HL-60/S4 treated with phorbol 12-myristate 13-acetate at 8.2 ng/mL for 4 days and 3 days (cell line): Measurements from ENCODE around the gene SELENOK.
"Not testable (repeated sequence)": the region's sequence is repeated elsewhere in the genome, so short reads cannot be mapped to it uniquely, and the experiment has no call there.

ENCODE experiments used
- in situ Hi-C: fragments of 300-500 bp; cut with MboI; formaldehyde crosslinking; loops from 2 replicates; pipeline ENCODE4 v1.15.0; 2022; ENCODE audit warnings: low sequenced_read_pairs

SELENOK gene

DNA sequence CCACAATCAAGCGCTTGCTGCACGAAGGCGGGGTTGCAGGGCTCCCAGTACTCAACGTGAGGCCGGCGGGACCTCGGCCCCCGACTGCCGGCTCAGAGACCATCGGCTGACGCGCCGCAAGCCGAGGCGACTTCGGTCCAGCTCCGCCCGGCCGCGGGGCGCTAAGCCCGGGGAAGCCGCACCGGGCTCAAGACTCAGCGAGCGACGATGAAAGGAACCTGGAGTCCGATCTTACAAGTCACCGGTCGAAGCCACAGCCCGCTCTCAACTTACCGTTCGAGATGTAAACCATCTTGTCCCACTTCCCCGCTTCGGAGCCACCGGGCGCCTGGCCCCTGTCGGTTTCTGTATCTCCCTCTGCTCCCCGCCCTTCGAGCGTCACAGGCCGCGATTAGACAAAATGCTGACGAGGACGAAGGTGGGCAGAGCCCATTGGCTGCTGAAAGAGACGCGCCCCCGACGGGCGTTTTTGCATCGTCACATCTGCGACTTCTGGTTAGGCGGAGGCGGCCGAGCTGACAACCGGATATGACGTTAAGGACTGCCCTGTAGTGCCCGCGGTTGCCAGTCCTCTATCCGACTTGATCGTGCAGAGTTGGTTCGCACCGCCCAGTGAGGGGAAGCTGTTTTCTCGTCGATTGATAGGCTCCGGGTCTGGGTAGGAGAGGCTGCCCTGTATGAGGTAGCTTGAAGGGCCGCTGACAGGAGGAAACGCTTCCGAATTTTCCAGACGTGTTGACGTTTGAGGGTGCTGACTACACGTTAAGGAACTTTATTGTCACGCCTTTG lies at the start of gene SELENOK:
Gene SELENOK, minus strand, starts transcription at position 363 of the 789 bp plus-strand sequence.
- in situ Hi-C loops, result no loop called here

DNA sequence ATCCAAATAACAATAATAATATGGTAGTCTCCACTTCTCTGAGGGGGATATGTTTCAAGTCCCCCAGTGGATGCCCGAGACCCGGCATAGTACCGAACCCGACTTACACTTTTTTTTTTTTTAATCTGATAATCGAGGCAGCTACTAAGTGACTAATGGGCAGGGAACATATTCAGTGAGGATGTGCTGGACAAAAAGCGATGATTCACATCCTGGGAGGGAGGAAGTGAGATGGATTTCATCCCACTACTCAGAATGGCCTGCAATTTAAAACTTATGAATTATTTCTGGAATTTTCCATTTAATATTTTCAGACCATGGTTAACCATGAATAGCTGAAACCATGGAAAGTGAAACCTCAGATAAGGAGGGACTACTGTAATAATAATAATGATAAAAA lies 49.5 kb upstream of the SELENOK start:
- in situ Hi-C loops, result no loop called here

DNA sequence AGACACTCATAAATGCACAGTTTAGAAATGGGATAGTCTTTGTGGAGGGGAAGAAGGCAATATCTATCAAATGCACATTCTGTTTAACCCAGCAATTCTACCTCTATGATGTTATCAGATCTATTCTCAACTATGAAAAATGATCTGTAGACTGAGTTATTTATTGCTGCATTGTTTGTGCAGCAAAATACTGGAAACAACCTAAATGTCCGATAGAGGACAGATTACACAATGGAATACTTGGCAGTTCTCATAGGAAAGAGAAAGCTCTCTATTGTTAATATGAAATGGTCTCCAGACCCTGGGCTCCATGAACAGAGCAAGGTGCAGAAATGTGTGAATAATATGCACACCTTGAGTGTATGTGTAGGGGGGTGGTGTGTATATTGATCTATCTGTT lies 49.0 kb upstream of the SELENOK start:
- in situ Hi-C loops, result no loop called here

DNA sequence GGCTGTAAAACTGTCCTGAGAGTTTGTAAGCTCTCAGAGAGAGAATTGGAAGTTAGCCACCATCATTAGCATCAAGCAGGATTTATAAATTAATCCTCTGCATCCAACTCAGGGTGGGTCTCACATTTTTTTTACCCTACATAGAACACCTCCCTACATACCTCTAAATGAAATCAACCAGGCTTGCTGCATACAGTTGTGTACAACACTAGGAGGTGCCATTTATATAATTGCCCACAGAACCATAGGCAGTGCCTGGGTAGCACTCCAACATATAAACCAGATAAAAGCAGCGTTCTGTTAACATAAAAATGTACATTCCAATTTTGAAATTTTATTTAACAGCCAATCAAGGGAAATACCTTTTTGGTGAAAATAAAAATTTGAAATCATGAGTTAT lies 48.2 kb upstream of the SELENOK start:
- in situ Hi-C loops, result no loop called here

DNA sequence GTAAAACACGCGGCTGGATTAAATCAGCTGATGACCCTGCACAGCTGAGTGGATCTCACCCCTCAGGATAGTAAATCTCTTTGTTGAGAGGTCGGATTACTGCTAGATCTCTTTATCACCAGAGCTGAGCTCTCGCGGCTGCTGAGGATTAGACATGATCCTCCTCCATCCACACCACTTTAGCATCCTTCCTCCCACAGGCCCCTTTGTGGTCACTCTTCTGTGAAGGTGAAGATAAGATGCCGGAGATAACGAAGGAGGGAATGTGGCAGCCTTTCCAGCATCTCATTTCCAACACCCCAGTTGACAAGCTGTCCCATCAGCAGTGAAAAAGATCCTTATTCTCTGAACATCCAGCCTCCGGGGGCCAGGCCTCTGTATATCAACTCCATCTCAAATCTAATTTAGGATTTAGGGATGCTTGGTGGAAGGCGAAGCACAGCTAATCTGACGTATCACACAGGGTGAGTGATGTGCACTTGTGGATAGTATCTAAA lies 47.5 kb upstream of the SELENOK start:
- in situ Hi-C loops, result no loop called here

DNA sequence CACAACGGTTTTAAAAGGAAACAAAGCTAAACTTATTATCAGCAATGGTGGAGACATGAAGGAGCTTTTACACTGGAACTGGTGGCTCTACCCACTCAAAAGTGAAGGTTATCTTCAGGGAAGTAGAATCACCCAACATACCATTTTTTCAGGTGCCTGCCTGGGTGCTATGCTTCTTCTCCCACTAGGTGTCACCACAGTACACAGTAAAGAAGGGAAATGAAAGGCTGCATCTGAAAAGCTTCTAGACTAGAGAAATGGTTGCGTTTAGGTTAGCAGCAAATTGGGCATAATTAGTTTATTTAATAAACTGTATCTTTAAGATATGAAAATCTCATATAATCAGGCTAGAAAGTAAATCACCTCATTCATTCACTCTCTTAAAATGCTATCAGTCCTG lies 47.0 kb upstream of the SELENOK start:
- in situ Hi-C loops, result no loop called here

DNA sequence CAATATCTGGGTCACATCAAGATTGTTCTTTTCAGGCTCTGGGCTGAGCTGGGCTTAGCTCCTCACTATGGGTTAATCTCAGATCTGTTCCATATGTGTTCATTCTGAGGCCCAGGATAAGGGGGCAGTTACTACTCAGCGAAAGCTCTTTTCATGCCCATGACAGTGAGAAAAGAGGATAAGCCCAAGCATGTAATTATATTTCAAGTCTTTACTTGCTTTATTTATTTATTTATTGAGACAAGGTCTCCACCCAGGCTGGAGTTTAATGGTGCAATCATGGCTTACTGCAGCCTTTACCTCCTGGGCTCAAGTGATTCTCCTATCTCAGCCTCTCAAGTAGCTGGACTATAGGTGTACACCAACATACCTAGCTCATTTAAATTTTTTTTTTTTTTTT lies 44.7 kb upstream of the SELENOK start:
- in situ Hi-C loops, result no loop called here

DNA sequence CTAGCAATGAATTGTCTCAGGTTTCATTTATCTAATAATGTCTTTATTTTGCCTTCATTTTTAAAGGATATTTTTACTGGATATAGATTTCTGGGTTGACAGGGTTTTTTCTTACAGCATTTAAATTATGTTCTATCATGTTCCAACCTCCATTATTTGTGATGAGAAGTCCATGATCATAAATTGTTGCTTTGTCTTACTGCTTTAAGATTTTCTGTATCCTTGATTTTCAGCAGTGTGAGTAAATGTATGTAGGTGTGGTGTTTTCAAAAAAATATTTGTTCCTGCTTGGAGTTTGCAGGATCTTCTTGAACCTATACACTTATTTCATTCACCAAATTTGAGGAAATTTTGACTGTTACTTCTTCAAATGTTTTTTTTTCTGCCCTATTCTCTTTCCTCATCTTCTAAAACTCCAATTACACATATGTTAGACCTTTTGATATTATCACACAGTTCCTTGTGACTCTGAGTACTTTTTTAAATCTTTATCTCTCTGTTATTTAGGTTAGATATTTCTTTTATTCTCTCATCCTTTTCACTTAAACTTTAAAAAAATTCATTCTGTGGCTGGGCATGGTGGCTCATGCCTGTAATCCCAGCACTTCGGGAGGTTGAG lies 43.7 kb upstream of the SELENOK start:
- in situ Hi-C loops, result no loop called here

DNA sequence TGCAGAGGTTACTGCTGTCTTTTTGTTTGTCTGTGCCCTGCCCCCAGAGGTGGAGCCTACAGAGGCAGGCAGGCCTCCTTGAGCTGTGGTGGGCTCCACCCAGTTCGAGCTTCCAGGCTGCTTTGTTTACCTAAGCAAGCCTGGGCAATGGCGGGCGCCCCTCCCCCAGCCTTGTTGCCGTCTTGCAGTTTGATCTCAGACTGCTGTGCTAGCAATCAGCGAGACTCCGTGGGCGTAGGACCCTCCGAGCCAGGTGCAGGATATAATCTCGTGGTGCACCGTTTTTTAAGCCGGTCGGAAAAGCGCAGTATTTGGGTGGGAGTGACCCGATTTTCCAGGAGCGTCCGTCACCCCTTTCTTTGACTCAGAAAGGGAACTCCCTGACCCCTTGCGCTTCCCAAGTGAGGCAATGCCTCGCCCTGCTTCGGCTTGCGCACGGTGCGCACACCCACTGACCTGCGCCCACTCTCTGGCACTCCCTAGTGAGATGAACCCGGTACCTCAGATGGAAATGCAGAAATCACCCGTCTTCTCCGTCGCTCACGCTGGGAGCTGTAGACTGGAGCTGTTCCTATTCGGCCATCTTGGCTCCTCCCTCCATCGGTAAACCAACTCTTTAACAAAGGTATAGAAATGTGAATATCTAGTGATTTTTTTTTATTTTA lies 35.7 kb upstream of the SELENOK start:
- in situ Hi-C loops, result not testable (repeated sequence)

DNA sequence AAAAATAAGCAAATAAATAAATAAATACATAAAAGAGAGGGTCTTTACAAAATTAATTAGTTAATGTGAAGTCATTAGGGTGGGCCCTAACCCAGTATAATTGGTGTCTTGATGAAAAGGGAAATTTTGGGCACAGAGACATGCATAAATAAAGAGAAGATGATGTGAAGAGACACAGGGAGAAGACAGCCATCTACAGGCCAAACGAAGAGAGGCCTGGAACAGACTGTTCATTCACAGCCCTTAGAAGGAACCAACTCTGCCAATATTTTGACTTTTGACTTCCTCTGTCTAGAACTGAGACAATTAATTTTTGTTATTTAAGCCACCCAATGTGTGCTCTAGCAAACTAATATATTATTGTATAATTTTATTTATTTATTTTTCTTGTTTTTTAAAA lies 29.6 kb upstream of the SELENOK start:
- in situ Hi-C loops, result no loop called here

DNA sequence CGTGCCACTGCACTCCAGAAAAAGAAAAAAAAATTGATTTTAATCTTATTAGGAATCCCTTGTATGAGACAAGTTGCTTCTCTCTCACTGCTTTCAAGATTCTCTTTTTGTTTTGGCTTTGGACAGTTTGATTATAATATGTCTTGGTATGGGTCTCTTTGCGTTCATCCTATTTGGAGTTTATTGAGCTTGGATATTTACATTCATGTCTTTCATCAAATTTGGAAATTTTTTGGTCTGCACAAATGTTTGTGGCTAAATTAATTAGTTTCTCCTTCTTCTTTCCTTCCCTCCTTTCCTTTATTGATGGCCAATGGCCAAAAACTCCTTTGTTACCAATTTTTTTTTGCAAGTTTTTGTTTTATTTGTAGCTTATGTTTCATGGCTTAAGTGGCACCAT lies 28.1 kb upstream of the SELENOK start:
- in situ Hi-C loops, result no loop called here

DNA sequence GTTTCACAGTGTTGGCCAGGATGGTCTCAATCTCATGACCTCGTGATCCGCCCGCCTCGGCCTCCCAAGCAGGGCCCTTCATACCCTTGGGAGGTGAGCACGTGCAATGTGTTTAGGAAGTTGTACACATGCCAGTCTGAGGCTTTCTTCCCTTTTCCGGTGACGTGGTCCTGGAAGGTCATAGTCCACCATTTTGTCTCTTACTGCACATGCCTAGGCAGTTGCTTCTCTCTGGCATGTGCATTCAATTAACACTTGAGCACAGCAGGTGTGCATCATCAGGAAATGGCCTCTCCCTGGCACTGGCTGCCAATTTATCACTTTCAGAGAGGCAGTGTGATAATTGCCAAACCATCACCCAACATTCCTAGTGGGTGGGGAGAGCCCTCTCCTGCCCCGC lies 21.7 kb upstream of the SELENOK start:
- in situ Hi-C loops, result no loop called here

DNA sequence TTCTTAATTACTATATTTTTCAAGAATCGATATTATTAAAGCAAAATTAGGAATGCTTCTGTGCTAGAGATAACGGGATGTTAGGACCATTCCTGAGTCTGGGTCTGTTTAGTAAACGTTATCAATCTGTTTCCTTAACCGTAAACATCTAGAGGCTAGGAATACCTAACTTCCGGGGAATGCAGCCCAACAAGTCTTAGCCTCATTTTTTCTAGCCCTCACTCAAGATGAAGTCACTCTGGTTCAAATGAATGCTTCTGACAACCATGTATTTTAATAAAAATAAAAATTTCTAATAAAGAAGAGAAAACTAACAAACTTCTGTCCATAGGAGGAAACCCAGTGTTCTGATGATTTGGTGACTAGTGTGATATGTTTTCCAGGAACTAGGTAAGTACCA lies 11.1 kb upstream of the SELENOK start:
- in situ Hi-C loops, result no loop called here

DNA sequence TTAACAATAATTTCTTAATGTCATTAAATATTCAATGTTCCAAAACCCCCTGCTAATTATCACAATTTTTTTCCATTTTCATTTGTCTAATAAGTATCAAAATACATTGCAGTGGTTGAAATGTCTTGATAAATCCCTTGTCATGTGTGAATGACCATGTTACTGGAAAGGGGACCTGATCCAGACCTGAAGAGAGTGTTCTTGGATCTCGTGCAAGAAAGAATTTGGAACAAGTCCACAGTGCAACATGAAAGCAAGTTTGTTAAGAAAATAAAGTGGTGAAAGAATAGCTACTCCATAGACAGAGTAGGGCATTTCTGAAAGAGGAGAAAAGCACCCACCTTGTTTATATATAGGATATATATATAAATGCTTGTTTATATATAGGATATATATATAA lies 10.4 kb upstream of the SELENOK start:
- in situ Hi-C loops, result no loop called here

DNA sequence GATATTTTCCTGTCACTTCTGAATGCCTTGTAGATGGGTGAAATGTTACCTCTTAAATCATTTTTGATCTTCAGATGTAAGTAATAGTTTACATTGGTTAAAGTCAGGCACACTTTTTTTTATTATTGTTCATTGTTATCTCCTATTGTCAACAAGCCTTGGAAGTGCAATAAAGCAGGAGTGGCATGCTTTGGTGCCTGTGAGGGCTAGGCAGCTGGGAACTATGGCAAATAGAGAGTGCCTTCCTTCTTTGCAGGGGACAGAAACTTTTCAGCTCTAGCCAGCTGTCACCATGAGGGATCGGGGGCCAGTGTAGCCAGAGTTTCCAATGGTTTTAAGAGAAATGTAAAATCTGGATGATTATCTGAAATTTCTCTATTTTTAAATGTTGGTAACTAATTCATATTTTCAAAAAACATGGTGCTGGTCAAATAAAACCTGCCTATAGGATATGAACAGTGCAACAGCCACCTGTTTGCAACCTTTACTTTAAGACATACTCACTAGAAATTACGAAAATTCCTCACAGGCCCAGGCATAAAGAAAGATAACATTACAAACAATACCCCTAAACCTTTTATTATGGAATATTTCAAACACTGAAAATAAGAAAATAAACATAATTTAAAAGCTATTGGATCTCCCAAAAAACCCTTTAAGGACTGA lies 9.1 kb upstream of the SELENOK start:
- in situ Hi-C loops, result no loop called here

DNA sequence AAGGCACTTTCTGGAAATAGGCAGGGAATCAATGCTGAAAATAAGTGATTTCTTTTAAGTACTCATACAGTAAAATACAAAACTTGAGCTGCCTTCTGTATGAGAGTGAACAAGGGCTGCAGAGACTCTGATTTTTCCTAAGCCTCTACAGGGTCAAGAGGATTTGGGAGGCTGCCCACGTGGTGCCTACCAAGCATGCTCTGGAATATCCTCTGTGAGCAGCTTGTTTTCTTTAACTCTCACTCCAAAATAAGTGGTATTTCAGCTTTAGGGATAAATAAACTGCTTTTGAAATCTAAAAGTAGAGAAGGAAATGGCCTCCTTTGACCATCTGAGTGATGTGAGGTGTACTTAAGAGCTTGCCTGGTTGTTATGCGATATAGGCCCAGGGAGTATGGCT lies 8.1 kb upstream of the SELENOK start:
- in situ Hi-C loops, result no loop called here

DNA sequence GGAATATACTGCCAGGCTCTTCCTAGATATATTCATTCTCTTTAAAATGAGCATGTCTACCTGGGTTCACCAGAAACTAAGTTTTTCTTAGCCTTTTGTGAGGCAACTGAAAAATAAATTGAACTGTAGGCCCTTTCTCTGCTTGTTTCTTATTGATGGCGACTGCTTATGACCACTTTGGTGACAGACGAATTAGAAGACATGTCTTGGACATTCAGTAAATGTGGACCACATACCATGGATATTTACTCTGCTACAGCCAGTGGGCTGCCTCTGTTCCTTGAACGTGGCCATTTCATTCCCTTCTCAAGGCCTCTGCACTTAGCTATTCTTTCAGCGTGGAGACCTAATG lies 603 bp upstream of the SELENOK start:
- in situ Hi-C loops, result no loop called here

DNA sequence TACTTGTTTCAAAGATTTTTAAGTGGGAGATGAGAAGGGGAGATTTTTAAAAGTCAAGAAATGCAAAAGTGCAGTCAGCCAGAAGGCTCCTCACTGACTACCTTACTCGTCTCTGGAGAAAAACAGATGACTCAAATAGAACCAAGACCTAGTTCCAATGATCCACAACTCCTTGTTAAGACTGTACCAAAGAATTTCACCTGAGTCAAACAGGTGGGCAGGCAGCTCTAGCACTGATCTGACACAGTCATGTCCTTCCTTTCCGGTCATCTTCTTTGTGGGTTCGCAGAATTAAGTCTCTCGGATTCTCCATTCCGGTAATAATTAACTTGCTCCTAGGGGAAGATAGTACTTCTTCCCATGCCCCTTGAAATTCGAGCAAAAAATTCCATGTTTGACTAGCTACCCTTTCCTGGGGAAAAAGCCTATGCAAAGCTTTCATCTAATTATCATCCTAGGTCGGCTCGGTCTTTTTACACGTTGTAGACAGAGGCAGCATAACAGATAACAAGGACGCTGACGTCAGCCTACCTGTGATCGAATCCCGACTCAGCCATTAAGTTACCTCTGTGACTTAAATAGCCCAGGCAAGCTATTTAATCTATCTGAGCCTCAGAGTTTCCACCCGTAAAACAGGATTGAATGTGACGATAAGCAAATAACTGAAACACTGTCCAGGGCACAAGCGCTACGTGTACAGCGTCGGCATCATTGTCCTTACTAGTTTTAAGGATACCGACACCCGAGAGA lies 758 bp downstream of the SELENOK start:
- in situ Hi-C loops, result no loop called here

DNA sequence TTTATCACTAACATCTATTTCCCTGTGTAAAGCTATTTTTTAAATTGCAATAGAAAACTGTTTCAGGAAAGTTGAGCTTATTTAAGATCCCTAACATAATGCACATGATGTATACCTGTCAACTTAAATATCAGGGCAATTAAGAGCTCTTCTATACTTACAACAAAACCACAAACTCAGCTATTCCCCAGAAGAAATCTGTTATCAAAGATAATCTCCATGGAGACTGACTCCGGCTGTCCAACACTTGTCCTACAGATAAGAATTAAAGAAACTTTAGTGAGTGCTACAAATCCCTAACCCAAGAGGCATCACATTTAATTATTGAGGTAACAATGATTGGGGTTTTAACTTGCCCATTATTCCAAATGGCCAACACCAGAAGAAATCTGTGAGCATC lies 3.4 kb downstream of the SELENOK start:
- in situ Hi-C loops, result no loop called here

DNA sequence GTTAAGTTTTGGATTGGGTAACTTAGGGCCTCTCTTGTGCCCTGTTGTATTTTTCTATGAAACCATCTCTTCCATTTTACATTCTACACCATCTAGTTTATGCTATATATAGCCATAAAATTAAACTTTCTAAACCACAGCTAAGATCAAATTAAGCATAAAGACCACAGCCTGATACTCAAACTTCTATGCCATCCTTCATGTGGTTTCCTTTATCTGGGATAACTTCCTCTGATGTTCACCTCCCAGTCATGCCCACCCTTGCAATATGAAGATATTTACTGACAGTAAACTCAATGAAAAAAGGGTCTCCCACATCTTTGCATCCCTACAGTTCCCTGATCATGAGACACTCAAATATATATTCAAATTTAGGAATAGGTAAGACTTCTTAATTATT lies 4.2 kb downstream of the SELENOK start:
- in situ Hi-C loops, result no loop called here

DNA sequence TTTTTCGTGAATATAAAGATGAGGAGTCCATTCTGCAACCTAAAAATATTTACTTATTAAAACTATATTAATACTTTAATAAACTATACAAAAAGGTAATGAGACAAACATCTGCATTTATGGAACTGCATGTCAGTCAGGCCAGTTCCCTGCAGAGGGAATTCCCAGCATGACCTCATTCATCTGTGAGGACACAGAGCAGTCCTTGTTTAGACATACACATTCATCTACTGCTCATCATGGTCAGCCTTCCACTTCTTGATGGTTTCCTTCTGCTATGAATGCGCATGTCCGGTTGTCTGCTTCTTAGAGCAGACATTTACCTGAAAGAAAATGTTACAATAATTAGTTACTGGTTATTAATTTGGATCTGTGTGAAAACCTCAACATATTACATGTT lies 6.4 kb downstream of the SELENOK start:
- in situ Hi-C loops, result no loop called here
